HepG2 (cell line): Measurements from ENCODE around the gene SIT1. TPM values are rescaled to one million over a fixed set of nuclear protein-coding genes. Genes with fewer than 3 reads are reported as not detected.

Experiments
- AKAP8 ChIP-seq: sonication (generic); formaldehyde crosslinking; IDR thresholded peaks from 2 replicates; pipeline ENCODE4 v1.5.1; 2020; ENCODE audit warnings: mild to moderate bottlenecking, missing genetic modification reagents
- FOXO4 ChIP-seq: sonication (generic); formaldehyde crosslinking; conservative IDR thresholded peaks from 2 replicates; pipeline ENCODE4 v1.8.1; 2023; ENCODE audit warnings: missing genetic modification reagents
- HIC2 ChIP-seq: sonication (generic); formaldehyde crosslinking; IDR thresholded peaks from 2 replicates; pipeline ENCODE4 v1.9.0; 2022; ENCODE audit warnings: low read depth, missing genetic modification reagents
- ZSCAN21 ChIP-seq: sonication (generic); formaldehyde crosslinking; IDR thresholded peaks from 2 replicates; pipeline ENCODE4 v1.8.0; 2022; ENCODE audit warnings: mild to moderate bottlenecking, missing genetic modification reagents, moderate library complexity, borderline replicate concordance
- ZUFSP ChIP-seq: sonication (generic); formaldehyde crosslinking; IDR thresholded peaks from 2 replicates; pipeline ENCODE4 v1.9.0; 2021; ENCODE audit warnings: missing genetic modification reagents, mild to moderate bottlenecking, borderline replicate concordance
- polyA plus RNA-seq, 8 experiments: library from polyadenylated mRNA; depleted of rRNA in 3 of 8; stranded (reverse) in 7 of 8; unstranded in 1 of 8; fragments of >200 nt; fragmentation: Illumina TruSeq in 4 of 8; extraction: Trizol in 4 of 8; gene quantifications; 2 replicates each; pipeline versions ENCODE4 v1.2.1 to v1.2.3, GENCODE V29; 2011 to 2016; ENCODE audit warnings: low read depth in 4 of 8, missing spikeins in 1 of 8, mixed read lengths in 1 of 8; ENCODE audit not compliant: insufficient read depth in 1 of 8
- total RNA-seq, 5 experiments: library from RNA; depleted of rRNA; stranded (reverse); fragments of >200 nt; fragmentation: Illumina TruSeq; extraction: Trizol; gene quantifications; 2 replicates each; pipeline ENCODE4 v1.2.3, GENCODE V29; 2016; ENCODE audit warnings: low read depth in 1 of 5
- TF ChIP-seq, protein P1 (sequence below): IDR thresholded peaks from 2 replicates; pipeline ENCODE4 v1.6.1; 2016; ENCODE audit warnings: low read depth, missing genetic modification reagents, missing compliant biosample characterization
- TF ChIP-seq, protein P2 (sequence below): sonication (generic); formaldehyde crosslinking; IDR thresholded peaks from 2 replicates; pipeline ENCODE4 v1.5.1; 2020; ENCODE audit warnings: missing genetic modification reagents, mild to moderate bottlenecking, borderline replicate concordance
- TF ChIP-seq, protein P3 (sequence below): sonication (generic); formaldehyde crosslinking; IDR thresholded peaks from 2 replicates; pipeline ENCODE4 v1.4.0; 2020; ENCODE audit warnings: mild to moderate bottlenecking, low read depth, missing genetic modification reagents
- TF ChIP-seq, protein P4 (sequence below): sonication (generic); formaldehyde crosslinking; IDR thresholded peaks from 2 replicates; pipeline ENCODE4 v1.4.0; 2020; ENCODE audit warnings: missing genetic modification reagents, borderline replicate concordance

SIT1 gene
- total and polyA plus RNA-seq, 2 of the 13 experiments (the other 11 are each of a cell fraction or from before 2014, with no cell fraction given): 0.09 to 6.7 TPM

- TF ChIP-seq, protein P1, sequence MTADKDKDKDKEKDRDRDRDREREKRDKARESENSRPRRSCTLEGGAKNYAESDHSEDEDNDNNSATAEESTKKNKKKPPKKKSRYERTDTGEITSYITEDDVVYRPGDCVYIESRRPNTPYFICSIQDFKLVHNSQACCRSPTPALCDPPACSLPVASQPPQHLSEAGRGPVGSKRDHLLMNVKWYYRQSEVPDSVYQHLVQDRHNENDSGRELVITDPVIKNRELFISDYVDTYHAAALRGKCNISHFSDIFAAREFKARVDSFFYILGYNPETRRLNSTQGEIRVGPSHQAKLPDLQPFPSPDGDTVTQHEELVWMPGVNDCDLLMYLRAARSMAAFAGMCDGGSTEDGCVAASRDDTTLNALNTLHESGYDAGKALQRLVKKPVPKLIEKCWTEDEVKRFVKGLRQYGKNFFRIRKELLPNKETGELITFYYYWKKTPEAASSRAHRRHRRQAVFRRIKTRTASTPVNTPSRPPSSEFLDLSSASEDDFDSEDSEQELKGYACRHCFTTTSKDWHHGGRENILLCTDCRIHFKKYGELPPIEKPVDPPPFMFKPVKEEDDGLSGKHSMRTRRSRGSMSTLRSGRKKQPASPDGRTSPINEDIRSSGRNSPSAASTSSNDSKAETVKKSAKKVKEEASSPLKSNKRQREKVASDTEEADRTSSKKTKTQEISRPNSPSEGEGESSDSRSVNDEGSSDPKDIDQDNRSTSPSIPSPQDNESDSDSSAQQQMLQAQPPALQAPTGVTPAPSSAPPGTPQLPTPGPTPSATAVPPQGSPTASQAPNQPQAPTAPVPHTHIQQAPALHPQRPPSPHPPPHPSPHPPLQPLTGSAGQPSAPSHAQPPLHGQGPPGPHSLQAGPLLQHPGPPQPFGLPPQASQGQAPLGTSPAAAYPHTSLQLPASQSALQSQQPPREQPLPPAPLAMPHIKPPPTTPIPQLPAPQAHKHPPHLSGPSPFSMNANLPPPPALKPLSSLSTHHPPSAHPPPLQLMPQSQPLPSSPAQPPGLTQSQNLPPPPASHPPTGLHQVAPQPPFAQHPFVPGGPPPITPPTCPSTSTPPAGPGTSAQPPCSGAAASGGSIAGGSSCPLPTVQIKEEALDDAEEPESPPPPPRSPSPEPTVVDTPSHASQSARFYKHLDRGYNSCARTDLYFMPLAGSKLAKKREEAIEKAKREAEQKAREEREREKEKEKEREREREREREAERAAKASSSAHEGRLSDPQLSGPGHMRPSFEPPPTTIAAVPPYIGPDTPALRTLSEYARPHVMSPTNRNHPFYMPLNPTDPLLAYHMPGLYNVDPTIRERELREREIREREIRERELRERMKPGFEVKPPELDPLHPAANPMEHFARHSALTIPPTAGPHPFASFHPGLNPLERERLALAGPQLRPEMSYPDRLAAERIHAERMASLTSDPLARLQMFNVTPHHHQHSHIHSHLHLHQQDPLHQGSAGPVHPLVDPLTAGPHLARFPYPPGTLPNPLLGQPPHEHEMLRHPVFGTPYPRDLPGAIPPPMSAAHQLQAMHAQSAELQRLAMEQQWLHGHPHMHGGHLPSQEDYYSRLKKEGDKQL (CRISPR knock-in tag): no peak
- TF ChIP-seq ZUFSP: no peak
- TF ChIP-seq, protein P2, sequence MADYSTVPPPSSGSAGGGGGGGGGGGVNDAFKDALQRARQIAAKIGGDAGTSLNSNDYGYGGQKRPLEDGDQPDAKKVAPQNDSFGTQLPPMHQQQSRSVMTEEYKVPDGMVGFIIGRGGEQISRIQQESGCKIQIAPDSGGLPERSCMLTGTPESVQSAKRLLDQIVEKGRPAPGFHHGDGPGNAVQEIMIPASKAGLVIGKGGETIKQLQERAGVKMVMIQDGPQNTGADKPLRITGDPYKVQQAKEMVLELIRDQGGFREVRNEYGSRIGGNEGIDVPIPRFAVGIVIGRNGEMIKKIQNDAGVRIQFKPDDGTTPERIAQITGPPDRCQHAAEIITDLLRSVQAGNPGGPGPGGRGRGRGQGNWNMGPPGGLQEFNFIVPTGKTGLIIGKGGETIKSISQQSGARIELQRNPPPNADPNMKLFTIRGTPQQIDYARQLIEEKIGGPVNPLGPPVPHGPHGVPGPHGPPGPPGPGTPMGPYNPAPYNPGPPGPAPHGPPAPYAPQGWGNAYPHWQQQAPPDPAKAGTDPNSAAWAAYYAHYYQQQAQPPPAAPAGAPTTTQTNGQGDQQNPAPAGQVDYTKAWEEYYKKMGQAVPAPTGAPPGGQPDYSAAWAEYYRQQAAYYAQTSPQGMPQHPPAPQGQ: no peak
- peak; percentile 86 for TF ChIP-seq ZSCAN21 (CRISPR knock-in tag)
- TF ChIP-seq HIC2: no peak
- TF ChIP-seq, protein P3, sequence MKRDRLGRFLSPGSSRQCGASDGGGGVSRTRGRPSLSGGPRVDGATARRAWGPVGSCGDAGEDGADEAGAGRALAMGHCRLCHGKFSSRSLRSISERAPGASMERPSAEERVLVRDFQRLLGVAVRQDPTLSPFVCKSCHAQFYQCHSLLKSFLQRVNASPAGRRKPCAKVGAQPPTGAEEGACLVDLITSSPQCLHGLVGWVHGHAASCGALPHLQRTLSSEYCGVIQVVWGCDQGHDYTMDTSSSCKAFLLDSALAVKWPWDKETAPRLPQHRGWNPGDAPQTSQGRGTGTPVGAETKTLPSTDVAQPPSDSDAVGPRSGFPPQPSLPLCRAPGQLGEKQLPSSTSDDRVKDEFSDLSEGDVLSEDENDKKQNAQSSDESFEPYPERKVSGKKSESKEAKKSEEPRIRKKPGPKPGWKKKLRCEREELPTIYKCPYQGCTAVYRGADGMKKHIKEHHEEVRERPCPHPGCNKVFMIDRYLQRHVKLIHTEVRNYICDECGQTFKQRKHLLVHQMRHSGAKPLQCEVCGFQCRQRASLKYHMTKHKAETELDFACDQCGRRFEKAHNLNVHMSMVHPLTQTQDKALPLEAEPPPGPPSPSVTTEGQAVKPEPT (CRISPR knock-in tag): no peak
- TF ChIP-seq AKAP8 (CRISPR knock-in tag): no peak
- TF ChIP-seq, protein P4, sequence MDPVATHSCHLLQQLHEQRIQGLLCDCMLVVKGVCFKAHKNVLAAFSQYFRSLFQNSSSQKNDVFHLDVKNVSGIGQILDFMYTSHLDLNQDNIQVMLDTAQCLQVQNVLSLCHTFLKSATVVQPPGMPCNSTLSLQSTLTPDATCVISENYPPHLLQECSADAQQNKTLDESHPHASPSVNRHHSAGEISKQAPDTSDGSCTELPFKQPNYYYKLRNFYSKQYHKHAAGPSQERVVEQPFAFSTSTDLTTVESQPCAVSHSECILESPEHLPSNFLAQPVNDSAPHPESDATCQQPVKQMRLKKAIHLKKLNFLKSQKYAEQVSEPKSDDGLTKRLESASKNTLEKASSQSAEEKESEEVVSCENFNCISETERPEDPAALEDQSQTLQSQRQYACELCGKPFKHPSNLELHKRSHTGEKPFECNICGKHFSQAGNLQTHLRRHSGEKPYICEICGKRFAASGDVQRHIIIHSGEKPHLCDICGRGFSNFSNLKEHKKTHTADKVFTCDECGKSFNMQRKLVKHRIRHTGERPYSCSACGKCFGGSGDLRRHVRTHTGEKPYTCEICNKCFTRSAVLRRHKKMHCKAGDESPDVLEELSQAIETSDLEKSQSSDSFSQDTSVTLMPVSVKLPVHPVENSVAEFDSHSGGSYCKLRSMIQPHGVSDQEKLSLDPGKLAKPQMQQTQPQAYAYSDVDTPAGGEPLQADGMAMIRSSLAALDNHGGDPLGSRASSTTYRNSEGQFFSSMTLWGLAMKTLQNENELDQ (CRISPR knock-in tag): no peak
- 0 out of 2 replicates have a peak, but pooled peaks have one; percentile 0 for TF ChIP-seq FOXO4 (CRISPR knock-in tag)
Observed at GRCh38 chr9:35646533-35647265, 4.0 kb downstream of the SIT1 start (continued).
